UCSD-AML1 (cell line): ENCODE measurements around the gene OMP.

Experiments
- DNase-seq: peaks from one replicate; lab custom pipeline; 2025; ENCODE audit not compliant: unreplicated experiment; lab: John Stamatoyannopoulos, UW

Gene OMP

GRCh38 chr11:77101043-77101537, 1.6 kb upstream of the OMP start:
- no peak for DNase-seq

- DNase-seq: no peak
Measured at GRCh38 chr11:77103319-77103718, 679 bp downstream of the OMP start.

GRCh38 chr11:77104727-77105126, 2.1 kb downstream of the OMP start:
- DNase-seq: no peak

- no peak for DNase-seq
Measured at GRCh38 chr11:77106321-77106720, 3.7 kb downstream of the OMP start.

- no peak for DNase-seq
Measured at GRCh38 chr11:77106759-77107158, 4.1 kb downstream of the OMP start.

- DNase-seq: no peak
Measured at GRCh38 chr11:77107950-77108349, 5.3 kb downstream of the OMP start.

GRCh38 chr11:77108436-77108835, 5.8 kb downstream of the OMP start:
- no peak for DNase-seq

GRCh38 chr11:77109236-77110019, 6.8 kb downstream of the OMP start:
- DNase-seq: no peak

GRCh38 chr11:77110836-77111235, 8.2 kb downstream of the OMP start:
- DNase-seq: no peak

- no peak for DNase-seq
Measured at GRCh38 chr11:77111277-77111676, 8.6 kb downstream of the OMP start.

GRCh38 chr11:77111946-77112345, 9.3 kb downstream of the OMP start:
- DNase-seq: no peak

- DNase-seq: no peak
Measured at GRCh38 chr11:77112641-77113381, 10.2 kb downstream of the OMP start.

GRCh38 chr11:77113382-77114088, 10.9 kb downstream of the OMP start:
- no peak for DNase-seq

- DNase-seq: no peak
Measured at GRCh38 chr11:77114089-77114463, 11.4 kb downstream of the OMP start.

GRCh38 chr11:77115181-77115611, 12.6 kb downstream of the OMP start:
- no peak for DNase-seq

- no peak for DNase-seq
Measured at GRCh38 chr11:77115956-77116355, 13.3 kb downstream of the OMP start.

GRCh38 chr11:77117492-77117891, 14.9 kb downstream of the OMP start:
- DNase-seq: no peak

GRCh38 chr11:77118086-77118485, 15.4 kb downstream of the OMP start:
- no peak for DNase-seq

GRCh38 chr11:77118971-77119370, 16.3 kb downstream of the OMP start:
- DNase-seq: no peak

GRCh38 chr11:77119531-77119936, 16.9 kb downstream of the OMP start:
- no peak for DNase-seq

GRCh38 chr11:77120571-77120970, 17.9 kb downstream of the OMP start:
- no peak for DNase-seq
